H1 (cell line): ENCODE data around the gene SIK3. TPM values are rescaled to one million over a fixed set of nuclear protein-coding genes. Genes with fewer than 3 reads are reported as not detected.

Source experiments
- CTCF ChIA-PET: fragments of 300-600 bp; sonication (Branson Sonifier 250); formaldehyde crosslinking; loops from one replicate; lab custom pipeline; 2021; ENCODE audit not compliant: partially characterized antibody; lab: Charles Lee
- POLR2A ChIA-PET: fragments of 300-600 bp; sonication (Branson Sonifier 250); formaldehyde crosslinking; loops from one replicate; lab custom pipeline; 2021; ENCODE audit warnings: inconsistent platforms; ENCODE audit not compliant: partially characterized antibody; lab: Charles Lee
- DNase-seq, 2 experiments: peaks; one replicate each; pipeline versions ENCODE4 v3.0.0 to v3.0.0-alpha.2; 2010 to 2022; ENCODE audit warnings: low spot score in 2 of 2, low read depth in 1 of 2, mixed read lengths in 1 of 2
- FAIRE-seq: peaks from 2 replicates; lab custom pipeline; 2011; peaks lifted over from hg19 to GRCh38; lab: Jason Lieb, UNC
- H2AFZ ChIP-seq: 2 replicates; pipeline ENCODE4 v1.8.1; 2012; ENCODE audit warnings: low read length, inconsistent platforms
- H2AK5ac ChIP-seq: 2 replicates; pipeline ENCODE4 v1.6.1; 2013; ENCODE audit warnings: low read depth, low read length
- H2BK120ac ChIP-seq: replicated peaks from 2 replicates; pipeline ENCODE3; 2013; ENCODE audit warnings: low read depth, low read length, inconsistent platforms
- H2BK12ac ChIP-seq: 2 replicates; pipeline ENCODE4 v1.6.1; 2013; ENCODE audit warnings: low read depth, low read length
- H2BK15ac ChIP-seq: 2 replicates; pipeline ENCODE4 v1.6.1; 2013; ENCODE audit warnings: low read length
- H2BK20ac ChIP-seq: 2 replicates; pipeline ENCODE4 v1.6.1; 2013; ENCODE audit warnings: low read length
- H2BK5ac ChIP-seq: 2 replicates; pipeline ENCODE4 v1.6.1; 2013; ENCODE audit warnings: low read depth, low read length
- H3K14ac ChIP-seq: 2 replicates; pipeline ENCODE4 v1.6.1; 2013; ENCODE audit warnings: inconsistent platforms; ENCODE audit not compliant: insufficient read length
- H3K18ac ChIP-seq: 2 replicates; pipeline ENCODE4 v1.6.1; 2013; ENCODE audit warnings: low read length; ENCODE audit errors: extremely low read depth
- H3K23ac ChIP-seq: 2 replicates; pipeline ENCODE4 v1.6.1; 2013; ENCODE audit warnings: inconsistent platforms; ENCODE audit not compliant: insufficient read length
- H3K23me2 ChIP-seq: 2 replicates; pipeline ENCODE4 v1.6.1; 2013; ENCODE audit warnings: low read depth, low read length
- H3K27ac ChIP-seq: 2 replicates; pipeline ENCODE4 v1.6.1; 2011; ENCODE audit warnings: low read depth, low read length, inconsistent platforms
- H3K27me3 ChIP-seq, 4 experiments: replicated peaks in 1 of 4; 1 replicate in 1 of 4; 2 replicates in 3 of 4; pipeline versions ENCODE4 v1.6.1 to v1.8.1; 2011 to 2013; ENCODE audit warnings: low read length in 3 of 4, mild to moderate bottlenecking in 3 of 4, inconsistent platforms in 2 of 4, mixed read lengths in 2 of 4, moderate library complexity in 1 of 4; ENCODE audit not compliant: control insufficient read depth in 3 of 4, insufficient read depth in 3 of 4; ENCODE audit errors: extremely low read depth in 1 of 4
- H3K36me3 ChIP-seq, 4 experiments: 2 replicates each; pipeline versions ENCODE4 v1.6.1 to v1.8.1; 2011 to 2013; ENCODE audit warnings: mild to moderate bottlenecking in 4 of 4, low read length in 3 of 4, moderate library complexity in 2 of 4, control low read depth in 1 of 4, inconsistent platforms in 1 of 4; ENCODE audit not compliant: insufficient read depth in 4 of 4, control insufficient read depth in 2 of 4
- H3K4ac ChIP-seq: replicated peaks from 2 replicates; pipeline ENCODE3; 2013; ENCODE audit warnings: low read length, low read depth, mixed read lengths, inconsistent platforms; ENCODE audit not compliant: insufficient read length
- H3K4me1 ChIP-seq, 4 experiments: replicated peaks in 1 of 4; 1 replicate in 1 of 4; 2 replicates in 3 of 4; pipeline versions ENCODE4 v1.6.1 to v1.8.1; 2011 to 2013; ENCODE audit warnings: low read length in 3 of 4, inconsistent platforms in 2 of 4, mixed read lengths in 1 of 4; ENCODE audit not compliant: insufficient read depth in 4 of 4, control insufficient read depth in 3 of 4
- H3K4me2 ChIP-seq, 2 experiments: 2 replicates each; pipeline versions ENCODE4 v1.6.1 to v1.8.1; 2011 to 2013; ENCODE audit warnings: low read depth in 2 of 2, low read length in 2 of 2, control low read depth in 1 of 2, inconsistent platforms in 1 of 2, mild to moderate bottlenecking in 1 of 2; ENCODE audit not compliant: insufficient read depth in 1 of 2
- H3K4me3 ChIP-seq, 4 experiments: fragments of 200-600, 300-600 bp in 1 of 4; sonication (generic), shearing (Covaris generic), sonication (Bioruptor Twin) in 1 of 4; 2 replicates each; pipeline versions ENCODE4 v1.5.1 to v1.8.1; 2011 to 2016; ENCODE audit warnings: low read length in 4 of 4, low read depth in 3 of 4, control low read depth in 2 of 4, inconsistent platforms in 2 of 4, mild to moderate bottlenecking in 2 of 4, mixed read lengths in 1 of 4, moderate library complexity in 1 of 4; ENCODE audit not compliant: insufficient read depth in 2 of 4; ENCODE audit errors: extremely low read depth in 1 of 4
- H3K56ac ChIP-seq: replicated peaks from 2 replicates; pipeline ENCODE3; 2013; ENCODE audit warnings: low read depth, mild to moderate bottlenecking, mixed read lengths, low read length, inconsistent platforms; ENCODE audit not compliant: insufficient read length
- H3K79me1 ChIP-seq: 2 replicates; pipeline ENCODE4 v1.6.1; 2013; ENCODE audit warnings: low read depth, low read length, control low read depth
- H3K79me2 ChIP-seq, 2 experiments: 2 replicates each; pipeline versions ENCODE4 v1.6.1 to v1.8.1; 2012 to 2013; ENCODE audit warnings: low read length in 2 of 2, mild to moderate bottlenecking in 2 of 2, inconsistent platforms in 1 of 2; ENCODE audit not compliant: insufficient read depth in 2 of 2, control insufficient read depth in 1 of 2
- H3K9ac ChIP-seq, 4 experiments: replicated peaks in 1 of 4; 1 replicate in 1 of 4; 2 replicates in 3 of 4; pipeline versions ENCODE4 v1.6.1 to v1.8.1; 2011 to 2013; ENCODE audit warnings: low read depth in 3 of 4, low read length in 3 of 4, control low read depth in 2 of 4, mild to moderate bottlenecking in 2 of 4, moderate library complexity in 2 of 4, inconsistent platforms in 1 of 4; ENCODE audit errors: extremely low read depth in 1 of 4
- H3K9me3 ChIP-seq, 2 experiments: 2 replicates each; pipeline versions ENCODE4 v1.6.1 to v1.8.1; 2012 to 2013; ENCODE audit warnings: mild to moderate bottlenecking in 2 of 2, moderate library complexity in 2 of 2, control low read depth in 1 of 2, inconsistent platforms in 1 of 2, low read depth in 1 of 2, low read length in 1 of 2, mixed read lengths in 1 of 2; ENCODE audit not compliant: insufficient read depth in 2 of 2
- H4K20me1 ChIP-seq, 2 experiments: replicated peaks in 1 of 2; 2 replicates each; pipeline versions ENCODE3 to v1.8.1; 2011 to 2013; ENCODE audit warnings: inconsistent platforms in 2 of 2, low read length in 2 of 2, mild to moderate bottlenecking in 1 of 2; ENCODE audit not compliant: insufficient read depth in 2 of 2, control insufficient read depth in 1 of 2
- H4K5ac ChIP-seq: 2 replicates; pipeline ENCODE4 v1.6.1; 2013; ENCODE audit warnings: low read length, low read depth, mixed read lengths, inconsistent platforms; ENCODE audit not compliant: insufficient read length
- H4K8ac ChIP-seq: 2 replicates; pipeline ENCODE4 v1.8.0; 2013; ENCODE audit warnings: mild to moderate bottlenecking, moderate library complexity, low read length, inconsistent platforms; ENCODE audit not compliant: insufficient read depth; ENCODE audit errors: extremely low read depth
- H4K91ac ChIP-seq: replicated peaks from 2 replicates; pipeline ENCODE3; 2013; ENCODE audit warnings: low read length, mixed read lengths, inconsistent platforms; ENCODE audit not compliant: insufficient read length
- CTBP2 ChIP-seq: IDR thresholded peaks from 2 replicates; pipeline ENCODE4 v1.7.0; 2011; ENCODE audit warnings: borderline replicate concordance, mild to moderate bottlenecking, moderate library complexity, mixed read lengths, low read length; ENCODE audit not compliant: insufficient read depth, insufficient read length
- E2F6 ChIP-seq: IDR thresholded peaks from 2 replicates; pipeline ENCODE4 v1.6.1; 2012; ENCODE audit warnings: inconsistent platforms
- HDAC2 ChIP-seq, 2 experiments: fragments of 300-600 bp in 1 of 2; sonication (generic) in 1 of 2; IDR thresholded peaks; 2 replicates each; pipeline ENCODE4 v1.6.1; 2011 to 2012; ENCODE audit warnings: low read depth in 2 of 2, low read length in 2 of 2, mild to moderate bottlenecking in 2 of 2, moderate library complexity in 2 of 2, borderline replicate concordance in 1 of 2, inconsistent platforms in 1 of 2
- TEAD4 ChIP-seq: IDR thresholded peaks from 2 replicates; pipeline ENCODE4 v1.6.1; 2012; ENCODE audit warnings: low read depth, low read length, inconsistent platforms, mixed read lengths
- whole genome bisulfite sequencing, 2 experiments: shearing (Covaris generic) in 1 of 2; methylation state at CpG; one replicate each; pipeline versions ENCODE4 v1.1.6 to v1.1.7; 2013 to 2015; ENCODE audit warnings: low lambda C conversion rate in 2 of 2, mixed read lengths in 2 of 2, inconsistent platforms in 1 of 2, low coverage in 1 of 2, missing lambda C conversion rate in 1 of 2; ENCODE audit not compliant: insufficient replicate concordance in 2 of 2, insufficient coverage in 1 of 2, insufficient read length in 1 of 2; ENCODE audit errors: extremely low coverage in 1 of 2, missing lambda C conversion rate in 1 of 2; 5-methylcytosine and 5-hydroxymethylcytosine counted together
- polyA plus RNA-seq, 7 experiments: library from polyadenylated mRNA; depleted of rRNA in 3 of 7; stranded (reverse) in 5 of 7; unstranded in 2 of 7; fragments of >200 nt in 5 of 7; fragments of 200-250 nt in 2 of 7; gene quantifications; 1 replicate in 5 of 7; 2 replicates in 1 of 7; 4 replicates in 1 of 7; pipeline versions ENCODE4 v1.2.1 to v1.2.3, GENCODE V29; 2011 to 2013; ENCODE audit warnings: missing spikeins in 2 of 7, mixed read lengths in 2 of 7
- total RNA-seq: library from RNA; stranded (reverse); fragmentation: NEBNext Ultra II Directional; extraction: Animal tissue kit (Norgen Biotek cat#: 25700); gene quantifications from 2 replicates; pipeline ENCODE4 v1.2.1, GENCODE V29; 2021
- TF ChIP-seq, protein P1 (sequence below), 3 experiments: IDR thresholded peaks; 1 replicate in 2 of 3; 2 replicates in 1 of 3; pipeline versions ENCODE4 v1.5.1 to v1.6.1; 2011; ENCODE audit warnings: low read length in 3 of 3, mild to moderate bottlenecking in 3 of 3, inconsistent platforms in 2 of 3, low read depth in 1 of 3, moderate library complexity in 1 of 3; ENCODE audit not compliant: insufficient read depth in 1 of 3; ENCODE audit errors: control extremely low read depth in 1 of 3
- TF ChIP-seq, protein P2 (sequence below): IDR thresholded peaks from 2 replicates; pipeline ENCODE4 v1.6.1; 2012; ENCODE audit warnings: low read length, inconsistent platforms
- TF ChIP-seq, protein P3 (sequence below): IDR thresholded peaks from 2 replicates; pipeline ENCODE4 v1.6.1; 2011; ENCODE audit warnings: low read depth, mild to moderate bottlenecking, low read length; ENCODE audit not compliant: insufficient read depth

The SIK3 gene
- total and polyA plus RNA-seq, 2 of the 8 experiments (the other 6 are each of a cell fraction or from before 2014, with no cell fraction given): 19.9 to 32.1 TPM

DNA sequence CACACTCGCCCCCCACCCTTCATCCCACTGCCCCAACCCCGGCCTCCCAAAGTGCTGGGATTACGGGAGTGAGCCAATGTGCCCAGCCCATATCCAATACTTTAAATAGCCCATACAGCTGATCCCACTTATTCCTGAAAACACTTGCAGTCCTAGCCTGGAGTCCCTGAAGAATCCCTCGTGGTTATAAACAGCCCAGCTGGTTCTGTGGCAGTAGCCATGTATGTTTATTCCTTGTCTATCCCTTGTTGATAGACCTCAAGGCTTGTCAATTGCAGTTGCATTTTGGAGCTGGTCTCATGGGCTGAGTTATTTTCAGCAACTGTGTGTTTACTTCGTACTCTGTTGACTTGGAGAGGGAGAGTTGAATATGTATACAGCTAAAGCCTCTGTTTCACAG is 24.3 kb upstream of the SIK3 start:
- H4K8ac ChIP-seq: no peak overlapping the region
- no peak overlapping the region for H2AFZ ChIP-seq
- no peak overlapping the region for H3K9ac ChIP-seq
- ChIA-PET CTCF (interaction anchor here (0.6 to 5.8 kb wide), 6 partner anchors 9 to 332 kb away, joined by 3 to 27 read pairs (median 4); partner anchors contain the start of gene PAFAH1B2), POLR2A (interaction anchor here (2.2 kb wide), 1 partner anchor 21 kb away, joined by 7 read pairs; the partner anchor contains the start of gene PAFAH1B2)
- H2AK5ac ChIP-seq: no peak overlapping the region
- no peak overlapping the region for H3K14ac ChIP-seq
- H3K4me2 ChIP-seq: no peak overlapping the region
- no peak overlapping the region for H3K23ac ChIP-seq
- no peaks in the 10 kb centered on the region for H3K23me2 ChIP-seq
- no peak for FAIRE-seq
- no peak overlapping the region for H3K27ac ChIP-seq
- H2BK20ac ChIP-seq: no peak overlapping the region
- H4K91ac ChIP-seq: no peak overlapping the region
- 72% methylated on average over 5 of the region's 5 CpGs; no CpG with 5 or more reads in 1 of the 2 experiments for WGBS, 2 experiments
- H3K18ac ChIP-seq: no peak overlapping the region
- H4K5ac ChIP-seq: no peak overlapping the region
- H2BK5ac ChIP-seq: no peak overlapping the region
- H3K9me3 ChIP-seq: no peaks in the 10 kb centered on the region
- no peaks in the 10 kb centered on the region for H3K36me3 ChIP-seq
- H3K56ac ChIP-seq: no peak overlapping the region
- no peaks in the 10 kb centered on the region for H3K79me2 ChIP-seq
- no peaks in the 10 kb centered on the region for H3K79me1 ChIP-seq
- no peaks in the 10 kb centered on the region for H4K20me1 ChIP-seq
- H3K4me1 ChIP-seq: no peaks in the 10 kb centered on the region
- no peak overlapping the region for H3K4me3 ChIP-seq
- no peaks in the 10 kb centered on the region for H3K27me3 ChIP-seq
- DNase-seq: no peak
- H2BK120ac ChIP-seq: no peak overlapping the region
- no peak overlapping the region for H2BK15ac ChIP-seq
- H2BK12ac ChIP-seq: no peak overlapping the region
- H3K4ac ChIP-seq: no peak overlapping the region
- no peak for TF ChIP-seq E2F6
- TF ChIP-seq TEAD4: no peak
- TF ChIP-seq, protein P1, sequence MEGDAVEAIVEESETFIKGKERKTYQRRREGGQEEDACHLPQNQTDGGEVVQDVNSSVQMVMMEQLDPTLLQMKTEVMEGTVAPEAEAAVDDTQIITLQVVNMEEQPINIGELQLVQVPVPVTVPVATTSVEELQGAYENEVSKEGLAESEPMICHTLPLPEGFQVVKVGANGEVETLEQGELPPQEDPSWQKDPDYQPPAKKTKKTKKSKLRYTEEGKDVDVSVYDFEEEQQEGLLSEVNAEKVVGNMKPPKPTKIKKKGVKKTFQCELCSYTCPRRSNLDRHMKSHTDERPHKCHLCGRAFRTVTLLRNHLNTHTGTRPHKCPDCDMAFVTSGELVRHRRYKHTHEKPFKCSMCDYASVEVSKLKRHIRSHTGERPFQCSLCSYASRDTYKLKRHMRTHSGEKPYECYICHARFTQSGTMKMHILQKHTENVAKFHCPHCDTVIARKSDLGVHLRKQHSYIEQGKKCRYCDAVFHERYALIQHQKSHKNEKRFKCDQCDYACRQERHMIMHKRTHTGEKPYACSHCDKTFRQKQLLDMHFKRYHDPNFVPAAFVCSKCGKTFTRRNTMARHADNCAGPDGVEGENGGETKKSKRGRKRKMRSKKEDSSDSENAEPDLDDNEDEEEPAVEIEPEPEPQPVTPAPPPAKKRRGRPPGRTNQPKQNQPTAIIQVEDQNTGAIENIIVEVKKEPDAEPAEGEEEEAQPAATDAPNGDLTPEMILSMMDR (IDR thresholded peaks at IDR 0.05; ENCODE audit: control extremely low read depth in 1 of 3, insufficient read depth in 1 of 3, low read depth in 1 of 3, low read length in 3 of 3): no peak
- TF ChIP-seq CTBP2: no peak
- TF ChIP-seq, protein P2, sequence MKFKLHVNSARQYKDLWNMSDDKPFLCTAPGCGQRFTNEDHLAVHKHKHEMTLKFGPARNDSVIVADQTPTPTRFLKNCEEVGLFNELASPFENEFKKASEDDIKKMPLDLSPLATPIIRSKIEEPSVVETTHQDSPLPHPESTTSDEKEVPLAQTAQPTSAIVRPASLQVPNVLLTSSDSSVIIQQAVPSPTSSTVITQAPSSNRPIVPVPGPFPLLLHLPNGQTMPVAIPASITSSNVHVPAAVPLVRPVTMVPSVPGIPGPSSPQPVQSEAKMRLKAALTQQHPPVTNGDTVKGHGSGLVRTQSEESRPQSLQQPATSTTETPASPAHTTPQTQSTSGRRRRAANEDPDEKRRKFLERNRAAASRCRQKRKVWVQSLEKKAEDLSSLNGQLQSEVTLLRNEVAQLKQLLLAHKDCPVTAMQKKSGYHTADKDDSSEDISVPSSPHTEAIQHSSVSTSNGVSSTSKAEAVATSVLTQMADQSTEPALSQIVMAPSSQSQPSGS: no peak
- TF ChIP-seq HDAC2 (IDR thresholded peaks at IDR 0.05; ENCODE audit: borderline replicate concordance in 1 of 2, low read depth in 2 of 2, low read length in 2 of 2): no peak
- TF ChIP-seq, protein P3, sequence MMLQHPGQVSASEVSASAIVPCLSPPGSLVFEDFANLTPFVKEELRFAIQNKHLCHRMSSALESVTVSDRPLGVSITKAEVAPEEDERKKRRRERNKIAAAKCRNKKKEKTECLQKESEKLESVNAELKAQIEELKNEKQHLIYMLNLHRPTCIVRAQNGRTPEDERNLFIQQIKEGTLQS: no peak
